BJ (cell line): Measurements from ENCODE around the gene HNRNPC. TPM values are rescaled to one million over a fixed set of nuclear protein-coding genes. Genes with fewer than 3 reads are reported as not detected.

Source experiments
- CTCF ChIA-PET: fragments of 350-600 bp; formaldehyde crosslinking; extraction: SDS; loops from one replicate; lab custom pipeline; 2021; ENCODE audit warnings: antibody characterized with exemption, inconsistent platforms; lab: Yijun Ruan, JAX
- POLR2A ChIA-PET: fragments of 300-600 bp; sonication (Branson Sonifier 250); formaldehyde crosslinking; extraction: SDS; loops from one replicate; lab custom pipeline; 2021; ENCODE audit warnings: antibody characterized with exemption; lab: Charles Lee
- DNase-seq: peaks from one replicate; pipeline ENCODE4 v3.0.0-alpha.2; 2011; ENCODE audit warnings: low read depth
- H3K27me3 ChIP-seq: 2 replicates; pipeline ENCODE4 v1.6.0; 2011; ENCODE audit warnings: low read length; ENCODE audit not compliant: control insufficient read depth, insufficient read depth
- H3K36me3 ChIP-seq: 2 replicates; pipeline ENCODE4 v1.5.1; 2011; ENCODE audit warnings: low read length; ENCODE audit not compliant: control insufficient read depth, insufficient read depth
- H3K4me3 ChIP-seq: 2 replicates; pipeline ENCODE4 v1.5.1; 2011; ENCODE audit warnings: low read depth, mild to moderate bottlenecking, control low read depth, low read length
- CTCF ChIP-seq: IDR thresholded peaks from 2 replicates; pipeline ENCODE4 v1.5.1; 2011; ENCODE audit warnings: low read depth, mild to moderate bottlenecking, control low read depth, inconsistent platforms, low read length, moderate library complexity; ENCODE audit not compliant: insufficient read depth
- polyA plus RNA-seq: library from polyadenylated mRNA; depleted of rRNA; stranded (reverse); fragments of >200 nt; gene quantifications from 2 replicates; pipeline ENCODE4 v1.2.3, GENCODE V29; 2011

The HNRNPC gene
- polyA plus RNA-seq, 1 experiment = 540 TPM

GRCh38 chr14:21205678-21206581, 63.3 kb downstream of the HNRNPC start:
- Histone ChIP-seq H3K27me3 (no peaks in the 10 kb centered on the region), H3K36me3 (peaks cover 10% of the 10 kb centered on the region), H3K4me3 (no peak overlapping the region)
- ChIA-PET POLR2A (no interaction called here), CTCF (no interaction called here)
- no peak for TF ChIP-seq CTCF
- no peak for DNase-seq

- POLR2A ChIA-PET = no interaction called here
- peaks cover 10% of the 10 kb centered on the region for H3K36me3 ChIP-seq
- CTCF ChIA-PET = no interaction called here
- no peaks in the 10 kb centered on the region for H3K27me3 ChIP-seq
- DNase-seq = no peak
- no peak for TF ChIP-seq CTCF
- H3K4me3 ChIP-seq = no peak overlapping the region
Observed at GRCh38 chr14:21205026-21205677, 64.1 kb downstream of the HNRNPC start.

- POLR2A ChIA-PET = no interaction called here
- no peak for TF ChIP-seq CTCF
- CTCF ChIA-PET = interaction anchor here (1.7 kb wide), 1 partner anchor 11 kb away, joined by 4 read pairs; no protein-coding TSS in a partner anchor
- Histone ChIP-seq H3K4me3 (no peak overlapping the region), H3K27me3 (no peaks in the 10 kb centered on the region), H3K36me3 (peaks cover 10% of the 10 kb centered on the region)
- DNase-seq = no peak
Observed at GRCh38 chr14:21204167-21205025, 64.8 kb downstream of the HNRNPC start.

GRCh38 chr14:21203470-21204166, 65.6 kb downstream of the HNRNPC start:
- no peak for DNase-seq
- TF ChIP-seq CTCF = no peak
- ChIA-PET POLR2A (no interaction called here), CTCF (interaction anchor here (0.5 to 1.7 kb wide), 3 partner anchors 9 to 17 kb away, joined by 3 to 4 read pairs (median 3); no protein-coding TSS in a partner anchor)
- peaks cover 9% of the 10 kb centered on the region for H3K36me3 ChIP-seq
- no peak overlapping the region for H3K4me3 ChIP-seq
- no peaks in the 10 kb centered on the region for H3K27me3 ChIP-seq
